Activated CD8-positive, alpha-beta T cell treated with anti-CD3 and anti-CD28 coated beads for 36 hours (primary cell): Measurements from ENCODE around the gene CATSPERZ. TPM values are rescaled to one million over a fixed set of nuclear protein-coding genes. Genes with fewer than 3 reads are reported as not detected.

Source experiments
- ATAC-seq: fragments of 200-7000 bp; cut with Tn5 transposase; one replicate; pipeline ENCODE4 v1.10.0; 2021; ENCODE audit warnings: mild to moderate bottlenecking, moderate library complexity
- CTCF ChIA-PET: fragments of 350-600 bp; sonication (Branson Sonifier 250); formaldehyde crosslinking; loops from one replicate; lab custom pipeline; 2021; ENCODE audit warnings: antibody characterized with exemption; lab: Charles Lee
- POLR2A ChIA-PET: fragments of 350-600 bp; sonication (Branson Sonifier 250); formaldehyde crosslinking; loops from one replicate; lab custom pipeline; 2021; ENCODE audit warnings: antibody characterized with exemption; lab: Charles Lee
- DNase-seq: peaks from one replicate; pipeline ENCODE4 v3.0.0-alpha.2; 2020
- H3K27ac Mint-ChIP-seq: one replicate; pipeline ENCODE4 v1.8.0; 2021; ENCODE audit warnings: mild to moderate bottlenecking, mixed read lengths
- H3K27me3 Mint-ChIP-seq: one replicate; pipeline ENCODE4 v1.8.0; 2021; ENCODE audit warnings: mixed read lengths
- H3K36me3 Mint-ChIP-seq: one replicate; pipeline ENCODE4 v1.8.0; 2021; ENCODE audit warnings: low read depth, mixed read lengths
- H3K4me1 Mint-ChIP-seq: one replicate; pipeline ENCODE4 v1.8.0; 2021; ENCODE audit warnings: low read depth, mixed read lengths
- H3K4me3 Mint-ChIP-seq: one replicate; pipeline ENCODE4 v1.8.0; 2021; ENCODE audit warnings: mild to moderate bottlenecking, moderate library complexity, mixed read lengths
- H3K9me3 Mint-ChIP-seq: one replicate; pipeline ENCODE4 v1.8.0; 2021; ENCODE audit warnings: mixed read lengths
- CTCF ChIP-seq: fragments of 200-600 bp; IDR thresholded peaks from one replicate; pipeline ENCODE4 v1.8.0; 2022; ENCODE audit warnings: antibody characterized with exemption, mild to moderate bottlenecking
- intact Hi-C: fragments of 100-400 bp; cut with micrococcal nuclease; formaldehyde crosslinking; loops from one replicate; pipeline ENCODE4 v1.10.0; 2022
- total RNA-seq, 2 experiments: library from RNA; stranded (reverse); gene quantifications; one replicate each; pipeline ENCODE4 v1.2.3, GENCODE V29; 2021

The CATSPERZ gene
- total RNA-seq, 2 experiments from 2014 or later: 0.52 TPM; not detected in 1

- intact Hi-C loops: no loop called here
- no peak for DNase-seq
- ChIA-PET CTCF (interaction anchor here (1.6 kb wide), 1 partner anchor 24 kb away, joined by 3 read pairs; the partner anchor contains the start of gene BAD), POLR2A (interaction anchor here (0.6 to 2.7 kb wide), 3 partner anchors 9 to 74 kb away, joined by 4 to 14 read pairs (median 6); partner anchors contain the start of gene STIP1)
- H3K27ac Mint-ChIP-seq: peak overlapping the region; percentile 32
- TF ChIP-seq CTCF: no peak
- H3K4me1 Mint-ChIP-seq: peaks cover 12% of the 10 kb centered on the region
- no peak overlapping the region for H3K4me3 Mint-ChIP-seq
- no peaks in the 10 kb centered on the region for H3K27me3 Mint-ChIP-seq
- H3K36me3 Mint-ChIP-seq: peaks cover 14% of the 10 kb centered on the region
- no peaks in the 10 kb centered on the region for H3K9me3 Mint-ChIP-seq
- ATAC-seq: peak; percentile 40
These were observed 40.6 kb upstream of the CATSPERZ start for GRCh38 chr11:64259533-64260067.

GRCh38 chr11:64260147-64260708, 39.9 kb upstream of the CATSPERZ start:
- CTCF ChIA-PET: interaction anchor here (1.8 kb wide), 1 partner anchor 9 kb away, joined by 8 read pairs; the partner anchor contains the start of gene PLCB3
- no peak for TF ChIP-seq CTCF
- intact Hi-C loops: no loop called here
- H3K4me1 Mint-ChIP-seq: peaks cover 12% of the 10 kb centered on the region
- no peak overlapping the region for H3K4me3 Mint-ChIP-seq
- no peaks in the 10 kb centered on the region for H3K9me3 Mint-ChIP-seq
- H3K27ac Mint-ChIP-seq: peak overlapping the region; percentile 32
- ATAC-seq: peak; percentile 37
- peaks cover 14% of the 10 kb centered on the region for H3K36me3 Mint-ChIP-seq
- no peak for DNase-seq
- no peaks in the 10 kb centered on the region for H3K27me3 Mint-ChIP-seq
- POLR2A ChIA-PET: interaction anchor here (2.1 to 2.7 kb wide), 2 partner anchors 8 to 17 kb away, joined by 6 to 14 read pairs; no protein-coding TSS in a partner anchor

GRCh38 chr11:64261556-64262080, 38.5 kb upstream of the CATSPERZ start:
- no peak for DNase-seq
- ChIA-PET CTCF (interaction anchor here (1.8 kb wide), 1 partner anchor 10 kb away, joined by 8 read pairs; the partner anchor contains the start of gene PLCB3), POLR2A (interaction anchor here (0.9 to 2.1 kb wide), 2 partner anchors 9 to 18 kb away, joined by 5 to 6 read pairs; no protein-coding TSS in a partner anchor)
- Mint-ChIP-seq H3K36me3 (peaks cover 12% of the 10 kb centered on the region), H3K27me3 (no peaks in the 10 kb centered on the region), H3K4me1 (peaks cover 12% of the 10 kb centered on the region), H3K4me3 (no peak overlapping the region), H3K9me3 (no peaks in the 10 kb centered on the region), H3K27ac (no peak overlapping the region)
- no peak for ATAC-seq
- no peak for TF ChIP-seq CTCF
- intact Hi-C loops: no loop called here

- no peak overlapping the region for H3K27ac Mint-ChIP-seq
- no peaks in the 10 kb centered on the region for H3K9me3 Mint-ChIP-seq
- ChIA-PET CTCF (interaction anchor here (1.0 to 1.8 kb wide), 3 partner anchors 11 to 39 kb away, joined by 3 to 8 read pairs (median 4); partner anchors contain the start of gene PLCB3), POLR2A (interaction anchor here (0.9 to 2.1 kb wide), 3 partner anchors 9 to 19 kb away, joined by 5 to 6 read pairs (median 5); no protein-coding TSS in a partner anchor)
- H3K4me1 Mint-ChIP-seq: peaks cover 12% of the 10 kb centered on the region
- peaks cover 12% of the 10 kb centered on the region for H3K36me3 Mint-ChIP-seq
- intact Hi-C loops: no loop called here
- H3K27me3 Mint-ChIP-seq: no peaks in the 10 kb centered on the region
- TF ChIP-seq CTCF: no peak
- no peak overlapping the region for H3K4me3 Mint-ChIP-seq
- no peak for DNase-seq
- ATAC-seq: no peak
These were observed 37.7 kb upstream of the CATSPERZ start for GRCh38 chr11:64262271-64263002.
